ENCODE data around the gene PSMD6. TPM values are rescaled to one million over a fixed set of nuclear protein-coding genes. Genes with fewer than 3 reads are reported as not detected.

PSMD6 gene
- total and polyA plus RNA-seq, 9 of the 15 experiments (the other 6 are each of a cell fraction or from before 2014, with no cell fraction given), result 78.2 to 133 (median 113) TPM

DNA sequence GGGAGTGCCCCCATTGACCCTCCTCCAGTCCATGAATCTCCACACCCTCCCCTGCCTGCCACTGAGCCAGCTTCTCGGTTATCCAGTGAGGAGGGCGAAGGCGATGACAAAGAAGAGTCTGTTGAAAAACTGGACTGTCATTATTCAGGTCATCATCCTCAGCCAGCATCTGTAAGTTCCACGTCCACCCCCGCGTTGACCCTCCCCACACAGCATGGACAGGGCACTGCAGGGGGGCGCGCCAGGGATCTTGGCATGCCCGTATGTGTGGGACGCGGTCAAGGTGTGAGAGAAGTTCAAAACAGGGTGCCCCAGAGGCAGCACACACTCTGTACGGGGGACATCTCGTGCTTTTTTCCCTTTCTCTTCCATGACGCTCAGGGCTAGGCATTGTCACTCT is 33.1 kb downstream of the PSMD6 start:
- ATAC-seq (no peak), FAIRE-seq (no peak), DNase-seq (ENCODE audit: extremely low read depth in 1 of 4, low spot score in 3 of 4) (no peak)
- intact Hi-C loops (cut with micrococcal nuclease), result no loop called here
- no TSS peak for BruUV-seq (replicated peaks)
- Histone ChIP-seq H3K36me3 (ENCODE audit: control insufficient read depth, insufficient read depth, low read length) (peaks cover 87% of the 10 kb centered on the region; the same call in 2 of the 3 replicates), H3K4me1 (replicated peaks in 1 of 2; ENCODE audit: control insufficient read depth in 2 of 2, insufficient read depth in 2 of 2, low read length in 2 of 2) (no peaks in the 10 kb centered on the region), H3K27me3 (ENCODE audit: control insufficient read depth in 2 of 2, insufficient read depth in 2 of 2, low read length in 2 of 2) (no peaks in the 10 kb centered on the region), H3K4me2 (ENCODE audit: insufficient read depth, low read length) (no peak overlapping the region), H2AFZ (ENCODE audit: low read depth, low read length) (no peak overlapping the region), H3K79me2 (ENCODE audit: control insufficient read depth, insufficient read depth, low read length) (no peaks in the 10 kb centered on the region), H3K9ac (ENCODE audit: insufficient read depth in 1 of 2, low read depth in 2 of 2, low read length in 2 of 2) (no peak overlapping the region), H3K27ac (ENCODE audit: extremely low read depth, low read depth, low read length) (no peak overlapping the region), H3K4me3 (no peak overlapping the region), H3K9me1 (ENCODE audit: control insufficient read depth, insufficient read depth, low read length) (no peaks in the 10 kb centered on the region), H3K9me3 (replicated peaks; ENCODE audit: control insufficient read depth, insufficient read depth, low read depth, low read length) (no peaks in the 10 kb centered on the region), H4K20me1 (replicated peaks; ENCODE audit: control insufficient read depth, insufficient read depth, low read length) (no peaks in the 10 kb centered on the region)
- ChIA-PET CTCF (ENCODE audit: low intra/inter-chr PET ratio) (no interaction called here), POLR2A (no interaction called here)
- WGBS (ENCODE audit: insufficient coverage, low coverage, missing lambda C conversion rate), result 97% methylated on average over 11 of the region's 14 CpGs
- in situ Hi-C loops (cut with MboI), result no loop called here
- TF ChIP-seq, protein P1, sequence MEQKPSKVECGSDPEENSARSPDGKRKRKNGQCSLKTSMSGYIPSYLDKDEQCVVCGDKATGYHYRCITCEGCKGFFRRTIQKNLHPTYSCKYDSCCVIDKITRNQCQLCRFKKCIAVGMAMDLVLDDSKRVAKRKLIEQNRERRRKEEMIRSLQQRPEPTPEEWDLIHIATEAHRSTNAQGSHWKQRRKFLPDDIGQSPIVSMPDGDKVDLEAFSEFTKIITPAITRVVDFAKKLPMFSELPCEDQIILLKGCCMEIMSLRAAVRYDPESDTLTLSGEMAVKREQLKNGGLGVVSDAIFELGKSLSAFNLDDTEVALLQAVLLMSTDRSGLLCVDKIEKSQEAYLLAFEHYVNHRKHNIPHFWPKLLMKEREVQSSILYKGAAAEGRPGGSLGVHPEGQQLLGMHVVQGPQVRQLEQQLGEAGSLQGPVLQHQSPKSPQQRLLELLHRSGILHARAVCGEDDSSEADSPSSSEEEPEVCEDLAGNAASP (IDR thresholded peaks at IDR 0.05), result no peak
- TF ChIP-seq ZBTB17 (CRISPR knock-in tag; IDR thresholded peaks at IDR 0.05) (no peak), NR2C1 (IDR thresholded peaks at IDR 0.05) (no peak), NR2C1 (tag; IDR thresholded peaks at IDR 0.05) (no peak), TCF7 (IDR thresholded peaks at IDR 0.05; ENCODE audit: borderline replicate concordance) (no peak), SMARCE1 (IDR thresholded peaks at IDR 0.05) (no peak), ELF1 (tag; IDR thresholded peaks at IDR 0.05) (no peak)
- TF ChIP-seq, protein P2, sequence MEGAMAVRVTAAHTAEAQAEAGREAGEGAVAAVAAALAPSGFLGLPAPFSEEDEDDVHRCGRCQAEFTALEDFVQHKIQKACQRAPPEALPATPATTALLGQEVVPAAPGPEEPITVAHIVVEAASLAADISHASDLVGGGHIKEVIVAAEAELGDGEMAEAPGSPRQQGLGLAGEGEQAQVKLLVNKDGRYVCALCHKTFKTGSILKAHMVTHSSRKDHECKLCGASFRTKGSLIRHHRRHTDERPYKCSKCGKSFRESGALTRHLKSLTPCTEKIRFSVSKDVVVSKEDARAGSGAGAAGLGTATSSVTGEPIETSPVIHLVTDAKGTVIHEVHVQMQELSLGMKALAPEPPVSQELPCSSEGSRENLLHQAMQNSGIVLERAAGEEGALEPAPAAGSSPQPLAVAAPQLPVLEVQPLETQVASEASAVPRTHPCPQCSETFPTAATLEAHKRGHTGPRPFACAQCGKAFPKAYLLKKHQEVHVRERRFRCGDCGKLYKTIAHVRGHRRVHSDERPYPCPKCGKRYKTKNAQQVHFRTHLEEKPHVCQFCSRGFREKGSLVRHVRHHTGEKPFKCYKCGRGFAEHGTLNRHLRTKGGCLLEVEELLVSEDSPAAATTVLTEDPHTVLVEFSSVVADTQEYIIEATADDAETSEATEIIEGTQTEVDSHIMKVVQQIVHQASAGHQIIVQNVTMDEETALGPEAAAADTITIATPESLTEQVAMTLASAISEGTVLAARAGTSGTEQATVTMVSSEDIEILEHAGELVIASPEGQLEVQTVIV (CRISPR knock-in tag; IDR thresholded peaks at IDR 0.05; ENCODE audit: borderline replicate concordance), result no peak
- TF ChIP-seq, protein P3, sequence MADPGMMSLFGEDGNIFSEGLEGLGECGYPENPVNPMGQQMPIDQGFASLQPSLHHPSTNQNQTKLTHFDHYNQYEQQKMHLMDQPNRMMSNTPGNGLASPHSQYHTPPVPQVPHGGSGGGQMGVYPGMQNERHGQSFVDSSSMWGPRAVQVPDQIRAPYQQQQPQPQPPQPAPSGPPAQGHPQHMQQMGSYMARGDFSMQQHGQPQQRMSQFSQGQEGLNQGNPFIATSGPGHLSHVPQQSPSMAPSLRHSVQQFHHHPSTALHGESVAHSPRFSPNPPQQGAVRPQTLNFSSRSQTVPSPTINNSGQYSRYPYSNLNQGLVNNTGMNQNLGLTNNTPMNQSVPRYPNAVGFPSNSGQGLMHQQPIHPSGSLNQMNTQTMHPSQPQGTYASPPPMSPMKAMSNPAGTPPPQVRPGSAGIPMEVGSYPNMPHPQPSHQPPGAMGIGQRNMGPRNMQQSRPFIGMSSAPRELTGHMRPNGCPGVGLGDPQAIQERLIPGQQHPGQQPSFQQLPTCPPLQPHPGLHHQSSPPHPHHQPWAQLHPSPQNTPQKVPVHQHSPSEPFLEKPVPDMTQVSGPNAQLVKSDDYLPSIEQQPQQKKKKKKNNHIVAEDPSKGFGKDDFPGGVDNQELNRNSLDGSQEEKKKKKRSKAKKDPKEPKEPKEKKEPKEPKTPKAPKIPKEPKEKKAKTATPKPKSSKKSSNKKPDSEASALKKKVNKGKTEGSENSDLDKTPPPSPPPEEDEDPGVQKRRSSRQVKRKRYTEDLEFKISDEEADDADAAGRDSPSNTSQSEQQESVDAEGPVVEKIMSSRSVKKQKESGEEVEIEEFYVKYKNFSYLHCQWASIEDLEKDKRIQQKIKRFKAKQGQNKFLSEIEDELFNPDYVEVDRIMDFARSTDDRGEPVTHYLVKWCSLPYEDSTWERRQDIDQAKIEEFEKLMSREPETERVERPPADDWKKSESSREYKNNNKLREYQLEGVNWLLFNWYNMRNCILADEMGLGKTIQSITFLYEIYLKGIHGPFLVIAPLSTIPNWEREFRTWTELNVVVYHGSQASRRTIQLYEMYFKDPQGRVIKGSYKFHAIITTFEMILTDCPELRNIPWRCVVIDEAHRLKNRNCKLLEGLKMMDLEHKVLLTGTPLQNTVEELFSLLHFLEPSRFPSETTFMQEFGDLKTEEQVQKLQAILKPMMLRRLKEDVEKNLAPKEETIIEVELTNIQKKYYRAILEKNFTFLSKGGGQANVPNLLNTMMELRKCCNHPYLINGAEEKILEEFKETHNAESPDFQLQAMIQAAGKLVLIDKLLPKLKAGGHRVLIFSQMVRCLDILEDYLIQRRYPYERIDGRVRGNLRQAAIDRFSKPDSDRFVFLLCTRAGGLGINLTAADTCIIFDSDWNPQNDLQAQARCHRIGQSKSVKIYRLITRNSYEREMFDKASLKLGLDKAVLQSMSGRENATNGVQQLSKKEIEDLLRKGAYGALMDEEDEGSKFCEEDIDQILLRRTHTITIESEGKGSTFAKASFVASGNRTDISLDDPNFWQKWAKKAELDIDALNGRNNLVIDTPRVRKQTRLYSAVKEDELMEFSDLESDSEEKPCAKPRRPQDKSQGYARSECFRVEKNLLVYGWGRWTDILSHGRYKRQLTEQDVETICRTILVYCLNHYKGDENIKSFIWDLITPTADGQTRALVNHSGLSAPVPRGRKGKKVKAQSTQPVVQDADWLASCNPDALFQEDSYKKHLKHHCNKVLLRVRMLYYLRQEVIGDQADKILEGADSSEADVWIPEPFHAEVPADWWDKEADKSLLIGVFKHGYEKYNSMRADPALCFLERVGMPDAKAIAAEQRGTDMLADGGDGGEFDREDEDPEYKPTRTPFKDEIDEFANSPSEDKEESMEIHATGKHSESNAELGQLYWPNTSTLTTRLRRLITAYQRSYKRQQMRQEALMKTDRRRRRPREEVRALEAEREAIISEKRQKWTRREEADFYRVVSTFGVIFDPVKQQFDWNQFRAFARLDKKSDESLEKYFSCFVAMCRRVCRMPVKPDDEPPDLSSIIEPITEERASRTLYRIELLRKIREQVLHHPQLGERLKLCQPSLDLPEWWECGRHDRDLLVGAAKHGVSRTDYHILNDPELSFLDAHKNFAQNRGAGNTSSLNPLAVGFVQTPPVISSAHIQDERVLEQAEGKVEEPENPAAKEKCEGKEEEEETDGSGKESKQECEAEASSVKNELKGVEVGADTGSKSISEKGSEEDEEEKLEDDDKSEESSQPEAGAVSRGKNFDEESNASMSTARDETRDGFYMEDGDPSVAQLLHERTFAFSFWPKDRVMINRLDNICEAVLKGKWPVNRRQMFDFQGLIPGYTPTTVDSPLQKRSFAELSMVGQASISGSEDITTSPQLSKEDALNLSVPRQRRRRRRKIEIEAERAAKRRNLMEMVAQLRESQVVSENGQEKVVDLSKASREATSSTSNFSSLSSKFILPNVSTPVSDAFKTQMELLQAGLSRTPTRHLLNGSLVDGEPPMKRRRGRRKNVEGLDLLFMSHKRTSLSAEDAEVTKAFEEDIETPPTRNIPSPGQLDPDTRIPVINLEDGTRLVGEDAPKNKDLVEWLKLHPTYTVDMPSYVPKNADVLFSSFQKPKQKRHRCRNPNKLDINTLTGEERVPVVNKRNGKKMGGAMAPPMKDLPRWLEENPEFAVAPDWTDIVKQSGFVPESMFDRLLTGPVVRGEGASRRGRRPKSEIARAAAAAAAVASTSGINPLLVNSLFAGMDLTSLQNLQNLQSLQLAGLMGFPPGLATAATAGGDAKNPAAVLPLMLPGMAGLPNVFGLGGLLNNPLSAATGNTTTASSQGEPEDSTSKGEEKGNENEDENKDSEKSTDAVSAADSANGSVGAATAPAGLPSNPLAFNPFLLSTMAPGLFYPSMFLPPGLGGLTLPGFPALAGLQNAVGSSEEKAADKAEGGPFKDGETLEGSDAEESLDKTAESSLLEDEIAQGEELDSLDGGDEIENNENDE (IDR thresholded peaks at IDR 0.05; ENCODE audit: low read depth, low read length), result no peak

Measured in K562 (cell line).